Measurements from ENCODE around the gene RAPGEF5. TPM values are rescaled to one million over a fixed set of nuclear protein-coding genes. Genes with fewer than 3 reads are reported as not detected.

Gene RAPGEF5
- total RNA-seq, 3 donors from 2014 or later, result 18.7 to 78.0 (median 41.9) TPM

DNA sequence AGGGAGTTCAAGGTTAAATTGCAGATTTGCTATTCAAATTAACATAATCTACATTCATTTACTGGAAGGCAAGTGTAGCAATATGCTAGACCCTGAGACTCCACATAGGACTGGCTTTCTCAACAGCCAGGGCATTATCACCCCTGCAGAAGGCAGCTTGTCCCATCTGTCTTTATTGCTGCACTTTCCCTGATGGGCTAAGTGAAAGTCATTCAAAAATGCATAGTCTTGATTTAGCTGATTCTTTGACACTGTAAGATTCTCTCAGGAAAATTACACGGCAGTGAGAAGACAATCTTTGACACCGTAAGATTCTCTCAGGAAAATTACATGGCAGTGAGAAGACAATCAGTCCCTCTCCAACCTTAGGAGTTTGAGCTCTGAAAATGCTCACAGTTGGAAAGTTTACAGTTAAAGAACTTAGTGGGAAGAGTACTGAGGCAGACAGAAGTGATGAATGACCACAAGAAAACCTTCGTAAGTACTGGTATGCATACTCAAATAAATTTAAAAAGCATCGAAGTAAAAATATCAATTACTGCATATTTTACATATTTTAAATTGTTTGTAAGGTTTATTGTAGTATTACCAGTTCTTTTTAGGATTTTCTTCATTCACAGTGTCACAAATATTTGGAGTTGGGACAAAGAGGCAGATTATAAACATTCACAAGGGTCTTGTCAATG is 88.9 kb downstream of the RAPGEF5 start:
- no peak for TF ChIP-seq POLR2A (IDR thresholded peaks at IDR 0.05)
- Histone ChIP-seq H3K27ac (no peak overlapping the region), H3K4me3 (no peak overlapping the region), H3K36me3 (no peaks in the 10 kb centered on the region), H3K4me1 (no peaks in the 10 kb centered on the region), H3K27me3 (no peaks in the 10 kb centered on the region), H3K9me3 (no peaks in the 10 kb centered on the region)
- intact Hi-C loops (cut with DNase I; ENCODE audit: low total_unique reads), result no loop called here
- no peak for DNase-seq (ENCODE audit: low spot score in 2 of 2)

DNA sequence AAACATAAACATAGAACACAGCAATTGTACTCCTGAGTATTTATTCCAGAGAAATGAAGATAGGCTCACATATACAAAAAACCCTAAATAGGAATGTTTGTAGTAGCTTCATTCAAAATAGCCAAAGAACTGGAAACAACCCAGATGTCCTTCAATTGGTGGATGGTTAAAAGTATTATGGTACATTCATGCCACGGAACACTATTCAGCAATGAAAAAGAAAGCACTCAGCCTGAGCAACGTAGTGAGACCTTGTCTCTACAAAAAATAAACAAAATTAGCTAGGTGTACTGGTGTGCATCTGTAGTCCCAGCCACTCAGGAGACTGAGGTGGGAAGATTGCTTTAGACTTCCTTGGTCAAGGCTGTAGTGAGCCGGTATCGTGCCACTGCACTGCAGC is 94.4 kb downstream of the RAPGEF5 start:
- no peak overlapping the region for H3K4me3 ChIP-seq
- no peak overlapping the region for H3K27ac ChIP-seq
- TF ChIP-seq POLR2A (IDR thresholded peaks at IDR 0.05), result no peak
- TF ChIP-seq, protein P1, sequence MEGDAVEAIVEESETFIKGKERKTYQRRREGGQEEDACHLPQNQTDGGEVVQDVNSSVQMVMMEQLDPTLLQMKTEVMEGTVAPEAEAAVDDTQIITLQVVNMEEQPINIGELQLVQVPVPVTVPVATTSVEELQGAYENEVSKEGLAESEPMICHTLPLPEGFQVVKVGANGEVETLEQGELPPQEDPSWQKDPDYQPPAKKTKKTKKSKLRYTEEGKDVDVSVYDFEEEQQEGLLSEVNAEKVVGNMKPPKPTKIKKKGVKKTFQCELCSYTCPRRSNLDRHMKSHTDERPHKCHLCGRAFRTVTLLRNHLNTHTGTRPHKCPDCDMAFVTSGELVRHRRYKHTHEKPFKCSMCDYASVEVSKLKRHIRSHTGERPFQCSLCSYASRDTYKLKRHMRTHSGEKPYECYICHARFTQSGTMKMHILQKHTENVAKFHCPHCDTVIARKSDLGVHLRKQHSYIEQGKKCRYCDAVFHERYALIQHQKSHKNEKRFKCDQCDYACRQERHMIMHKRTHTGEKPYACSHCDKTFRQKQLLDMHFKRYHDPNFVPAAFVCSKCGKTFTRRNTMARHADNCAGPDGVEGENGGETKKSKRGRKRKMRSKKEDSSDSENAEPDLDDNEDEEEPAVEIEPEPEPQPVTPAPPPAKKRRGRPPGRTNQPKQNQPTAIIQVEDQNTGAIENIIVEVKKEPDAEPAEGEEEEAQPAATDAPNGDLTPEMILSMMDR (IDR thresholded peaks at IDR 0.05), result no peak
- no peaks in the 10 kb centered on the region for H3K27me3 ChIP-seq
- intact Hi-C loops (cut with DNase I; ENCODE audit: low total_unique reads), result no loop called here
- no peaks in the 10 kb centered on the region for H3K4me1 ChIP-seq
- H3K9me3 ChIP-seq, result no peaks in the 10 kb centered on the region
- DNase-seq (ENCODE audit: low spot score in 2 of 2), result no peak
- no peaks in the 10 kb centered on the region for H3K36me3 ChIP-seq

DNA sequence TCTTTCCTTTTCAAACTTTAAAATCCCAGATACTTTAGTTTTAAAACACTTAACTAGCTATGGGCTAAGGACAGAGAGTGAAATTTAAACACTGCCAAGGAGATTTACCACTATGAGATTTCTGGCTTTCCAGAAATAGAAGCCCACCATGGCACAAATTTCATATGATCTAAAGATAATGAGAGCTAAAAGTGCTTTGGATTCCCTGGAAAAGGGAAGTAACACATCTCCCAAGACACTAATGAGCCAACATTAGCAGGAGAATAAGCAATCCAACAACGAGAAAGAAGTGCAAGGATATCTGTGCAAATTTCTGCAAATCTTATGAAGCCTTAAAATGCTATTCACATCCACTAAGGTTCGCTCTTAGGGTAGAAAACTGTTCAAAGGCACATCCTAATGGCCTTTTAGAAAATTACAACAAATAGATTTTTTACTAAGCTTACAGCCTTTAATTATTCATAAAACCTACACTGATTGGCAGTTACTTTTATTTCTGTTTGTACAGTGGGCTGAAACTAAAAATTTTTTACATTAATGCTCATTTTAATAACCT is 100.3 kb downstream of the RAPGEF5 start:
- H3K4me3 ChIP-seq, result no peak overlapping the region
- no peak for DNase-seq (ENCODE audit: low spot score in 2 of 2)
- intact Hi-C loops (cut with DNase I; ENCODE audit: low total_unique reads), result no loop called here
- TF ChIP-seq POLR2A (IDR thresholded peaks at IDR 0.05) (no peak), POLR2AphosphoS5 (IDR thresholded peaks at IDR 0.05) (no peak)
- TF ChIP-seq, protein P1 (IDR thresholded peaks at IDR 0.05), result no peak
- no peak overlapping the region for H3K27ac ChIP-seq
- H3K4me1 ChIP-seq, result no peaks in the 10 kb centered on the region
- H3K27me3 ChIP-seq, result no peaks in the 10 kb centered on the region
- H3K9me3 ChIP-seq, result no peaks in the 10 kb centered on the region
- no peaks in the 10 kb centered on the region for H3K36me3 ChIP-seq

DNA sequence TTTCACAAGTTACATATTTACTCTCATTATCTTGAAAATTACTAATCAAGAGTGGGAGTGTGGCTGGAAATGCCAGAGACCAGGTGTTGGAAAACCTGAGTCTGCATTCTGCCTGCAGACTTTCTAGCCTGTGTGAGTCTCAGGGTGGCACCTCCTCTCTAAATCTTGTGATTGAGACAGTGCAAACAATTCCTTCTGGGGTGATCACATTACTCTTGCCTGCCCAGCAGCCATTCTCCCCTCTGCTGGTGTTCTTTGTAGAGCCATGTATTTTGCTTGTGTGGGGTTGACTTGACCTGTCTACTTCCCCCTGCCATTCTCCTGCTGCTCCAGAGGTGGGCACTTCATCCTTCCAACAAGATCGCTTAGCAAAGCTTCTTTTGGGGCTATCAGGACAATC is 101.1 kb downstream of the RAPGEF5 start:
- no peak overlapping the region for H3K27ac ChIP-seq
- no peaks in the 10 kb centered on the region for H3K36me3 ChIP-seq
- H3K9me3 ChIP-seq, result no peaks in the 10 kb centered on the region
- TF ChIP-seq, protein P1 (IDR thresholded peaks at IDR 0.05), result no peak
- no peak for TF ChIP-seq POLR2AphosphoS5 (IDR thresholded peaks at IDR 0.05)
- no peak for TF ChIP-seq POLR2A (IDR thresholded peaks at IDR 0.05)
- no peaks in the 10 kb centered on the region for H3K4me1 ChIP-seq
- intact Hi-C loops (cut with DNase I; ENCODE audit: low total_unique reads), result no loop called here
- no peaks in the 10 kb centered on the region for H3K27me3 ChIP-seq
- H3K4me3 ChIP-seq, result no peak overlapping the region
- no peak for DNase-seq (ENCODE audit: low spot score in 2 of 2)

DNA sequence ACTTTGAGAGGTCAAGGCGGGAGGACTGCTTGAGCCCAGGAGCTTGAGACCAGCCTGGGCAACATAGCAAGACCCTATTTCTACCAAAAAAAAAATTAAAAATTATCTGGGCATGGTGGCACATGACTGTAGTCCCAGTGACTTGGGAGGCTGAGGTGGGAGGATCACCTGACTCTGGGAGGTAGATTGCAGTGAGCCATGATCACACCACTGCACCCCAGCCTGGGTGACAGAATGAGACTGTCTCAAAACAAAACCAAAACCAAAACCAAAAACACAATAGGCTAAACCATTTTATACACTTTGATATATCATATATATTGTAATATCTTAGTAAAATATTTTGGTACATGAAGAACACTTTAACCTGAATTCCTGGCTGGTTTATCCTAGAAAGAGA is 101.6 kb downstream of the RAPGEF5 start:
- TF ChIP-seq POLR2A (IDR thresholded peaks at IDR 0.05), result no peak
- TF ChIP-seq, protein P1 (IDR thresholded peaks at IDR 0.05), result no peak
- no peak for TF ChIP-seq POLR2AphosphoS5 (IDR thresholded peaks at IDR 0.05)
- no peaks in the 10 kb centered on the region for H3K27me3 ChIP-seq
- no peak overlapping the region for H3K4me3 ChIP-seq
- H3K27ac ChIP-seq, result no peak overlapping the region
- H3K36me3 ChIP-seq, result no peaks in the 10 kb centered on the region
- intact Hi-C loops (cut with DNase I; ENCODE audit: low total_unique reads), result no loop called here
- DNase-seq (ENCODE audit: low spot score in 2 of 2), result no peak
- H3K9me3 ChIP-seq, result no peaks in the 10 kb centered on the region
- H3K4me1 ChIP-seq, result no peaks in the 10 kb centered on the region
